ENCODE measurements around the gene ZDHHC7. TPM values are rescaled to one million over a fixed set of nuclear protein-coding genes. Genes with fewer than 3 reads are reported as not detected.

Gene ZDHHC7
- total RNA-seq, 1 experiment from 2014 or later: 46.3 TPM

DNA sequence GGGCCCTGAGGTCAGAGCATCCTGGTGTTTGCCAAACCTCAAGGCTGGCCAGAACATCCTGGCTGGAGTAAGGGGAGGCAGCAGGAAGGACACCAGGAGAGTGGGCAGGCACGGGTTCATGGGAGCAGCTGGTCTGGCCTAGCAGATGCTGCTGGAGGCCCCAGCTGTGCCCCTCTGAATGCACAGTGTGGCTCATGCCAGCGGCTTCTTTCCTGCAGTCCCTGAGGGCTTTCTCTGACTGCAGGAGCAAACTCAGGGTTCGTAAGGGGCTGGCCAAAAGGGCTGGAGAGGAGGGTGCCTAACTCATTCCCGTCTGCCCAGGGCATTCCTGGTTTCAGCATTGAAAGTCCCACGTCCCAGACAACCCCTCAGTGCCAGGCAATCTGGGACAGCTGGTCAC lies 78.7 kb downstream of the ZDHHC7 start:
- H3K9me3 Mint-ChIP-seq (ENCODE audit: unreplicated experiment): no peaks in the 10 kb centered on the region
- no peaks in the 10 kb centered on the region for H3K36me3 Mint-ChIP-seq (ENCODE audit: insufficient read depth, unreplicated experiment)
- ChIA-PET POLR2A (no interaction called here), CTCF (interaction anchor here (0.6 to 2.6 kb wide), 6 partner anchors 9 to 39 kb away, joined by 3 to 14 read pairs (median 4); no protein-coding TSS in a partner anchor)
- no peak overlapping the region for H3K4me3 Mint-ChIP-seq (ENCODE audit: unreplicated experiment)
- no TSS peak for BruUV-seq (replicated peaks)
- peaks cover 6% of the 10 kb centered on the region for H3K4me1 Mint-ChIP-seq (ENCODE audit: insufficient read depth, unreplicated experiment)
- no peaks in the 10 kb centered on the region for H3K27me3 Mint-ChIP-seq (ENCODE audit: insufficient read depth, unreplicated experiment)
- TF ChIP-seq, protein P1, sequence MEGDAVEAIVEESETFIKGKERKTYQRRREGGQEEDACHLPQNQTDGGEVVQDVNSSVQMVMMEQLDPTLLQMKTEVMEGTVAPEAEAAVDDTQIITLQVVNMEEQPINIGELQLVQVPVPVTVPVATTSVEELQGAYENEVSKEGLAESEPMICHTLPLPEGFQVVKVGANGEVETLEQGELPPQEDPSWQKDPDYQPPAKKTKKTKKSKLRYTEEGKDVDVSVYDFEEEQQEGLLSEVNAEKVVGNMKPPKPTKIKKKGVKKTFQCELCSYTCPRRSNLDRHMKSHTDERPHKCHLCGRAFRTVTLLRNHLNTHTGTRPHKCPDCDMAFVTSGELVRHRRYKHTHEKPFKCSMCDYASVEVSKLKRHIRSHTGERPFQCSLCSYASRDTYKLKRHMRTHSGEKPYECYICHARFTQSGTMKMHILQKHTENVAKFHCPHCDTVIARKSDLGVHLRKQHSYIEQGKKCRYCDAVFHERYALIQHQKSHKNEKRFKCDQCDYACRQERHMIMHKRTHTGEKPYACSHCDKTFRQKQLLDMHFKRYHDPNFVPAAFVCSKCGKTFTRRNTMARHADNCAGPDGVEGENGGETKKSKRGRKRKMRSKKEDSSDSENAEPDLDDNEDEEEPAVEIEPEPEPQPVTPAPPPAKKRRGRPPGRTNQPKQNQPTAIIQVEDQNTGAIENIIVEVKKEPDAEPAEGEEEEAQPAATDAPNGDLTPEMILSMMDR (IDR thresholded peaks at IDR 0.05; ENCODE audit: unreplicated experiment): no peak
- no peak for DNase-seq (ENCODE audit: unreplicated experiment)
- intact Hi-C loops (cut with micrococcal nuclease): no loop called here
- H3K27ac Mint-ChIP-seq (ENCODE audit: low read depth, unreplicated experiment): no peak overlapping the region

DNA sequence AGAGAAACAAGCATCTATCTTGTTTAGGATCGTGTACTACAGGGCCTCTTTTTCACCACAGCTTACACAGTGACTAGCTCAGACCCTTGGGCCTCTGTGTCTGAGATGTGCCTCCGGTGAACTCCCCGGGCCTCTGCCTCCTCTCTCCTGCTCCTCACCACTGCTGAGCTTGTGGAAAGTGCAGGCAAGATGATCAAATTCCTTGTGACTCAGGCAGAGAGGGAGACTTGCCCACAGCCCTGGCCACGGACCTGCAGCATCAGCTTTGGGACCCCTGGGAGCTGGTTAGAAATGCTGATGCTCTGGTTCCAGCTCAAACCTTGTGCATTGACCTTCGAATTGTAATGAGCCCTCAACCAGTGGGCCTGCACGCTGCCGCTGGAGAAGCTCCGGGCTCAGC lies 79.8 kb downstream of the ZDHHC7 start:
- CTCF ChIA-PET: interaction anchor here (0.9 to 1.0 kb wide), 3 partner anchors 9 to 176 kb away, joined by 3 to 5 read pairs (median 3); no protein-coding TSS in a partner anchor
- Mint-ChIP-seq H3K27ac (ENCODE audit: low read depth, unreplicated experiment) (no peak overlapping the region), H3K4me3 (ENCODE audit: unreplicated experiment) (no peak overlapping the region), H3K36me3 (ENCODE audit: insufficient read depth, unreplicated experiment) (no peaks in the 10 kb centered on the region), H3K27me3 (ENCODE audit: insufficient read depth, unreplicated experiment) (no peaks in the 10 kb centered on the region), H3K9me3 (ENCODE audit: unreplicated experiment) (no peaks in the 10 kb centered on the region), H3K4me1 (ENCODE audit: insufficient read depth, unreplicated experiment) (peaks cover 6% of the 10 kb centered on the region)
- TF ChIP-seq, protein P1 (IDR thresholded peaks at IDR 0.05; ENCODE audit: unreplicated experiment): no peak
- intact Hi-C loops (cut with micrococcal nuclease): no loop called here
- no peak for DNase-seq (ENCODE audit: unreplicated experiment)
- POLR2A ChIA-PET: interaction anchor here (0.6 to 0.8 kb wide), 2 partner anchors 48 to 94 kb away, joined by 3 read pairs; no protein-coding TSS in a partner anchor
- BruUV-seq (replicated peaks): no TSS peak

DNA sequence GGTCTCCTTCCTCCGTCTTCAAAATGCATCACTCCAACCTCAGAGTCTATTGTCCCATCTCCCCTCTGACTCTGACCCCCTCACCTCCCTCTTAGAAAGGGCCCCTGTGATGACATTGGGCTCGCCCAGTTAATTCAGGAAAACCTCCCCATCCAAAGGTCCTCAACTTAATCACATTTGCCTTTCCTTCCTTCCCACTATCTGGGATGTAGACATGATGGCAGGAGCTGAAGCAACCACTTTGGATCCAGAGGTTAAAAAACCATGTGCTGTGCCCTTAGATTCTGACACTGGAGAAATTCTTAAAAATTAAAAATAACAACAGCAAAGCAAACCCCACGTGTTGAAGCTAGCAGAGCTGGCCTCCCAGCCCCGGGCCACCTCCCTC lies 80.2 kb downstream of the ZDHHC7 start:
- DNase-seq (ENCODE audit: unreplicated experiment): no peak
- CTCF ChIA-PET: interaction anchor here (0.9 to 1.0 kb wide), 2 partner anchors 21 to 175 kb away, joined by 3 to 5 read pairs; no protein-coding TSS in a partner anchor
- H3K9me3 Mint-ChIP-seq (ENCODE audit: unreplicated experiment): no peaks in the 10 kb centered on the region
- intact Hi-C loops (cut with micrococcal nuclease): no loop called here
- BruUV-seq (replicated peaks): no TSS peak
- H3K4me1 Mint-ChIP-seq (ENCODE audit: insufficient read depth, unreplicated experiment): peaks cover 6% of the 10 kb centered on the region
- TF ChIP-seq, protein P1 (IDR thresholded peaks at IDR 0.05; ENCODE audit: unreplicated experiment): no peak
- POLR2A ChIA-PET: interaction anchor here (0.6 to 0.8 kb wide), 2 partner anchors 48 to 93 kb away, joined by 3 read pairs; no protein-coding TSS in a partner anchor
- no peaks in the 10 kb centered on the region for H3K27me3 Mint-ChIP-seq (ENCODE audit: insufficient read depth, unreplicated experiment)
- H3K27ac Mint-ChIP-seq (ENCODE audit: low read depth, unreplicated experiment): no peak overlapping the region
- H3K36me3 Mint-ChIP-seq (ENCODE audit: insufficient read depth, unreplicated experiment): no peaks in the 10 kb centered on the region
- H3K4me3 Mint-ChIP-seq (ENCODE audit: unreplicated experiment): no peak overlapping the region

- TF ChIP-seq, protein P1 (IDR thresholded peaks at IDR 0.05; ENCODE audit: unreplicated experiment): no peak
- BruUV-seq (replicated peaks): no TSS peak
- ChIA-PET POLR2A (interaction anchor here (0.8 kb wide), 1 partner anchor 49 kb away, joined by 3 read pairs; no protein-coding TSS in a partner anchor), CTCF (no interaction called here)
- intact Hi-C loops (cut with micrococcal nuclease): no loop called here
- H3K27ac Mint-ChIP-seq (ENCODE audit: low read depth, unreplicated experiment): no peak overlapping the region
- H3K4me3 Mint-ChIP-seq (ENCODE audit: unreplicated experiment): no peak overlapping the region
- H3K36me3 Mint-ChIP-seq (ENCODE audit: insufficient read depth, unreplicated experiment): no peaks in the 10 kb centered on the region
- DNase-seq (ENCODE audit: unreplicated experiment): no peak
- peaks cover 6% of the 10 kb centered on the region for H3K4me1 Mint-ChIP-seq (ENCODE audit: insufficient read depth, unreplicated experiment)
- no peaks in the 10 kb centered on the region for H3K27me3 Mint-ChIP-seq (ENCODE audit: insufficient read depth, unreplicated experiment)
- no peaks in the 10 kb centered on the region for H3K9me3 Mint-ChIP-seq (ENCODE audit: unreplicated experiment)
These were observed 80.8 kb downstream of the ZDHHC7 start for GRCh38 chr16:84930298-84931106.
